HS-27A (cell line): Measurements from ENCODE around the gene PGBD5.
"Not testable (repeated sequence)": the region's sequence is repeated elsewhere in the genome, so short reads cannot be mapped to it uniquely, and the experiment has no call there.

Experiments
- DNase-seq: peaks from one replicate; pipeline ENCODE4 v3.0.0-alpha.2; 2012; ENCODE audit warnings: low read depth, missing footprints

PGBD5 gene

DNA sequence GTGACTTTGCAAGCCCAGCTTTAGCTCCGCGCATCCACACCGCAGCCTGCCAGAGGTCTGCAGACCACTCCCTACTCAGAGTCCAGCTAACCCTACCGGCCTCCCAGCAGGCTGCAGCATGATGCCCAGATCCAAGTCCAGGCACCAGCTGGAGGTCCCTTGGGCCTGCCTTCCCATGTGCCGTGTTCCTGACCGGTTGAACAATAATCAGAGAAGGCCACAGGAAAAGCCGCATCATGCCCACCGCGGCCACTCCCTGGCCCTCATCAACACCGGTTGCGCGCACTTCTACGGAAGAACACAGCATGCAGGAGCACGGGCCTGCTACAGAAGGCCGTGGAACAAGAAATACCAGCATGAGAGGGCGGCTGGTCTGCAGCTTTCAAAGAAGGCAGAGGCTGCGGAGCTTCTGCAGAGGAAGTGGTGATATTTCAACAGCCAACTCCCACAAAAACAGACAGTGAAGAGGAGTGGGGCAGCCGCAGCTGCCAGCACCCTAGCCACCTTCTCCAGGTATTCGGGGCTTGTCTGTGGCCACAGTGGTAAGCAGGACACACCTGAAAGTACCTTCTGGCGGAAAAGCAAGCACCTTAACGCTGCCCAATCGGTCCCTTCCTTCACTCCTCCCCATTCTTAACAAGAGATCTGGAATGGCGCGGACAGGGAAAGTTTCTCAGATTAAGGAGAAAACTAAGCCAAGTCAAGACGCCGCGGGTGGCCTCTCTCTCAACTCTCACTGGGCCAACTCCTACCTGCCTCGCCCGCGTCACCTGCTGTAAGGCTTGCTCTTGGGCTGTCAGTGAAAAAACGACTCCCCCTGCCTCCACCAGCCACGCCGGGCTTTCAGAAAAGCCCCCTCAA, 1.5 kb downstream of the PGBD5 start:
- no peak for DNase-seq

DNA sequence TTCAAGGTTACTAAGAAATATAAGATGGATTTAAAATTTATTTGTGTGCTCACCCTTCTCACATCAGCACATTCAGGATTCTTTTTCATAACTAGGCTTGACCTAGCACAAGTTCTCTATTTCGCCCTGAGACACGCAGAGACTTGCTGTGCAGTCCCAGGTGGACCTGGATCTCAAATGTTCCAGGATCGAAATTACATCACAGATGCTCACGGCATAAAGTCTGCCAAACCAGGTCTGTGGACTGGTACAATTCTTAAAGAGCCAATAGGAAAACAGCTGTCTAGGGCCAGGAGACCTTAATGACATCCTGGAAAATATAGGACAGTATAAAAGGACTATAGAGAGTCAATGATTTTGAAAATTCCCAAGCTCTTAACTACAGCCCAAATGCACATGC, 2.2 kb downstream of the PGBD5 start:
- DNase-seq = no peak

DNA sequence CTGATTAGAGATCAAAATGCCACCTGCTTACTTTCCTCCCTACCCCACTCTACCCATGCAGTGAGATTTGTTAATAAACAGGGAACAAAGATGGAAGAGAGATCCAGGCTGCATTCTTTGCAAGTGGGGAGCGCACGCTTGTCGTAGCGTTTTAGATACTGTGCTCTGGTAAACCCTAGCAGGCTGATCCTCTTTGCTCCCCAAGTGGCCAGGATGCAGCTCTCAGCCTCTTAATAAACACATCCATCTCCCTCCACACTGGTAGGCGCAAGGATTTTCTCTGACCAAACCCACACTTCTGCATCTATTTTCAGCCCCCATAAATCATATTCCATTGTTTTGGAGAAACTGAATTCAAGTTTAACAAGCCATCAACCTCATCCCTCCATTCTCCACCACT, 2.9 kb downstream of the PGBD5 start:
- no peak for DNase-seq

DNA sequence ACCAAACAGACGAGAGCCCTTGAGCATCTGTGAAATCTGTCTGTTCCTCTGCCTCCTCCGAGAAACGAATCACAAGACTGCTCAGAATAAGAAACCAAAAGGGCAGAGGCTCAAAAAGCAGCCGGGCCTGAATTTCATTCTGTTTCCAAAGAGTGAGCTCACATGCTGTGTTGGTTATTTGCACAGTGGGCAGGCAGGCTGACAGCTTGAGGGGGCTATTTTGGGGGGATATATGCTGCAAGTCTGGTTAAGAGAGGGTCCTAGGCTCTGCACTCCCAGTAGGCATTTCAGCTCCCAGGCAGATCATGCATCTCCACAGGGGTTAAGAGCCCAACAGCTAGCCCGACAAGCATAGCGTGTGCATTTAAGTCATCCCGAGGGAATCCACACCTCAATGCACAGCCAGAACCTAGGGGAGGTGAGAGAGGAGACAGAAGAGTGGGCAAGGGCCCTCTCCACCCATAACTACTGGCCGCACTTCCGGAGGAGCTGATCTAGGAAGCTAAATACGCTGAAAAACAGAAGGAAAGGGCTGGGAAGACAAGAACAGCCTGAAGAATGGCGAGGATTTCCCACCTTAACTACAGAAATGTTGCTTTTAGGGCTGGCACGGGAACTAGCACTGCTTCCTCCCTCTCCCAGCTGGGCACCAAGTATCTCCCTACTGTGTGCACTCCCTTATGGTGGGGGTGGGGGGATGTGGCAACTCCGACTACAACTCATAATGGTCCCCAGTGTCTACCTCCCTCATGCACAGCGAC, 3.7 kb downstream of the PGBD5 start:
- DNase-seq = no peak

DNA sequence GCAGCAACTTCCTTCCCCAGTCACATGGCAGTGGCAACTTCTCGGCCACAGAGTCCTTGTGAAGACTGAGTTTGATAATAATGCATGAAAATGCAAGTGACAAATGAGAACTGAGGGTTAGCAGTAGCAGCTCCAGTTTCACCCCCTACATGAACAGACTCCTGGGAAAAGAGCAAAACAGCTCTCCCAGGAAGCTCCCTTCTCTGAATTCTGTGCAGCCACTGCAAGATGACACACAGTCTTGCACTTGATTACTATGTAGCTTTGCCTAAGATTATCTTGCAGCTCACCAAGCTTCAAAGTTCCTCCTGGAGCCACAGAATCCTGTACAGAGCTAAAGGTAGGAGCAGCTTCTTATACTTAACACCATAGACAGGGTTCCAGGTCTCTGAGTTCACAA, 4.7 kb downstream of the PGBD5 start:
- DNase-seq = no peak

DNA sequence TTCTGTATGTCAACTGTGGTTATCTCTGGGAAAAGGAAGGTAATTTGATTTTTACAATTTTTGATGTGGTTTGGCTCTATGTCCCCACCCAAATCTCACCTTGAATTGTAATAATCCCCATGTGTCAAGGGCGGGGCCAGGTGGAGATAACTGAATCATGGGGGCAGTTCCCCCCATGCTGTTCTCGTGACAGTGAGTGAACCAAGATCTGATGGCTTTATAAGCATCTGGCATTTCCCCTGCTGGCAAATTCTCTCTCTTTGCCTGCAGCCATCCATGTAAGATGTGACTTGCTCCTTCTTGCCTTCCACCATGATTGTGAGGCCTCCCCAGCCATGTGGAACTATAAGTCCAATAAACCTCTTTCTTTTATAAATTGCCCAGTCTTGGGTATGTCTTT, 5.8 kb downstream of the PGBD5 start:
- not testable (repeated sequence) for DNase-seq

DNA sequence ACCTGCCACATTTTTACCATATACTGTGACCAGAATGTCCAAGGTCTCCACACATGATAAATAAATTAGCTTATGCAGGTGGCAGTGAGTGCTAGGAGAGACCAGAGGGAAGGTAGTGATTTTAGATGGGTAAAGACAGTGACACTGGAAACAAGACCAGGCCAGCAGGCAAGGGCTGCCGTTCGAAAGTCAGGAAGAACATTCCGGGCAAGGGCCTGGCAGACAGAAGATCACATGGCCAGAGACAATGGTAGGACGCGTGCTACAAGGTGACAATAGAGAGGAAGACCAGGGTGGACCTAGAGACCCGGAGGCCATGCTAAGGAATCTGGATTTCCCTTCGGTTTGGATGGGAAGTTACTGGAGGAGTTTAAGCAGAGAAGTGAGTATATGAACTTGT, 9.7 kb downstream of the PGBD5 start:
- DNase-seq = no peak

DNA sequence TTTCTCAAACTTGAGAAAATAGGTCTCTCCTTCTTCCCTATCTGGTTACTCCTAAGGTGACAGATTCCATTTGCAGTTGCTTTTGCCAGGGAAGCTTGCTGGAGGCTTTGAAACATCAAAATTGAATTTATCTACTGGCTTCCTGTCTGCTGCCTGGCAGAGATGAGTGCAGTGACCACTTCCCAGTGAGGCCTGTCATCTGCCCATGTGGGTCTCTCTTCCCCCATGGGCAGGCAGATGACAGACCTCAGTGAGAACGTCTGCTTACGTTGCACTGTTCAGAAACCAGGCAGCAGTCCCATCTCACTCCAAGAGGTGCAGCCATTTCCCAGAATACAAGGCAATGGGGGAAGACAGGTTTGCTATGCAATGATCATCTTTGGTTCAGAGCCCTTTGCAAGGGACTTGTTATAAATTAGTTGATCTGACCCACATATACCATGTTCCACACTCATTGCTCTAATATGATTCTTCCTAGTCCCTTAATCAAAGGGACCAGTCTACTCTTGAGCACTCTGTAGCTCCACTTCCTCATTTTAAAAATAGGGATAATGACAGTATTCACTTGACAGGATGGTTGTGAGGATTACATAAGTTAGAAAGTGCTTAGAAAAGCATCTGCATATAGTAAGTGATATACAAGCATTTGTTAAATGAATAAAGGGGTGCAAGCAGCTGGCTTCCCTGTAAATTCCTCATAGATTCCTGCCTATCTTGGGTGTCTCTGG, 10.6 kb downstream of the PGBD5 start:
- no peak for DNase-seq

DNA sequence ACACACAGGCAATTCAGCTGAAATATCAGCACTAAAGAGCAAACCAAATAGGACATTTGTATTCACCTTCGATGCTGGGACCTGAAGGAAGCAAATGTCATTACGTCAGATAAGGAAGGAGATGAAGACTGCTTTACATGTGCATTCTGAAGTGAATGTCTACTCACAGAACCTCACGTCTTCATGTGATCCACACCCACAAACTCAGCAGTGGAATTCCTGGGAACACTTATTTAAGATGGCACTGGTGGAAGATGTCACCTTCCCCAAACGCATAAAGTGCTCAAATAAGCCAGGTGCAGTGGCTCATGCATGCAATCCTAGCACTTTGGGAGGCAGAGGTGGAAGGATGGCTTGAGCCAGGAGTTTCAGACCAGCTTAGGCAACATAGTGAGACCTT, 11.4 kb downstream of the PGBD5 start:
- DNase-seq = no peak

DNA sequence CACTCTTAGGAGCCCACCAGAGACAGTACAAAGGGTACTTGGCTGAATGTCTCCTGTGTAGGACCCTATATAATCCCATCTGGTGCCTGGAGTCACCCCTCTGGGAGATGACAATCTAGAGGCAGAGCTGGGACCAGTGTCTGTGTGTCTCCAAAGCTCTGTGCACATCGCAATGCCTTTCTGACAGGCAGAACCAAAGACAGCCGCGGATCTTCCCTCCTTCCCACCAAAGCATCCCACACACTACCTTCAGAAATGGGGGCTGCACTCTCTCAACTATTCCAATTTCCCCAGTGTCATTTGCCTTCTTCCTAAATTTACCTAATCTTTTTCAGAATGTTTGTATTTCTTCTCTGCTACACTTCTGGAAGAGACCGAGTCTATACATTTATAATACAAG, 12.0 kb downstream of the PGBD5 start:
- DNase-seq = no peak

DNA sequence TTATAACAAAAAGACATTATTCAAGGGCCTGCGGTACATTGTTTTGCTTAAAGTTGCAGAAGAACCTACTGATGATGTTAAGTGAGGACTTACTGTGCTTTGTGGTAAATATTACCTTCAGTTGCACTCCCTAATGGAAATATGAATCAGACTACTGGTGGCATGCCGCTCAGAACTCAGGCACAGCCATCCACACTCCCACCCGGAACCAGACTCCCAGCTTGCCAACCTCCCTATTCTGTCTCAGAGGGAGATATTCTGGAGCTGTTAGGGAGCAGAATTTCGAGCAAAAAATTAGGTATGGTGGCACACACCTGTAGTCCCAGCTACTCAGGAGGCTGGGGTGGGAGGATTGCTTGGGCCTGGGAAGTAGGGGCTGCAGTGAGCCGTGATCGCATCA, 13.1 kb downstream of the PGBD5 start:
- DNase-seq = no peak

DNA sequence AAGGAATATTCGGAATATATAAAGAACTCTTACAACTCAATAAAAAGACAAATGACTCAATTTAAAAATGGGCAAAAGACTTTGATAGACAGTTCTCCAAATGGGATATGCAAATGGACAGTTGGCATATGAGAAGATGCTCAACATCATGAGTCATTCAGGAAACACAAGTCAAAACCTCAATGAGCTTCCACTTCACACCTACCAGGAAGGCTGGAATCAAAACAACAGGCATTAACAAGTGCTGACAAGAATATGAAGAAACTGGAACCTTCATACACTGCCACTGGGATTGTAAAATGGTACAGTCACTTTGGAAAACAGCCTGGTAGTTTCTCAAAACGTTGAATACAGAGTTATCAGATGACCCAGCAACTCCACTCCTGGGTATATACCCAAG, 17.2 kb downstream of the PGBD5 start:
- no peak for DNase-seq

DNA sequence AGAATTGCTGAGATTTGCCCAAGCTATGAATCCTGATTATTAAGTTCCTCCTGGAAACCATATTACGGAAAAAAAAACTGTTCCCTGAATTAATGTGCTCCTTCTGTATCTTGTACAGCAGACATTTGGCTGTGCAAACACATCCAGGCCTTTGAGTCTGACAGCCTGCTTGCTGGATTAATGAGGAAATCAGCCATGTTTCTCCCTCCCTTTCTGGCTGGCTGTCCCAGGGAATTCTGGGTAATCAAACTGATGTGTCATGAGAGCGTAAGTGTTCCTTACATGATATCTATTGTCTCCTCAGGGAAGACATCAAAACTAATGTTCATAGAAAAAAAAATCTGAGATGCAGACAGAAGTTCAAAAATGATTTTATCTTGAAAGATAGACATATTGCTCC, 18.8 kb downstream of the PGBD5 start:
- no peak for DNase-seq

DNA sequence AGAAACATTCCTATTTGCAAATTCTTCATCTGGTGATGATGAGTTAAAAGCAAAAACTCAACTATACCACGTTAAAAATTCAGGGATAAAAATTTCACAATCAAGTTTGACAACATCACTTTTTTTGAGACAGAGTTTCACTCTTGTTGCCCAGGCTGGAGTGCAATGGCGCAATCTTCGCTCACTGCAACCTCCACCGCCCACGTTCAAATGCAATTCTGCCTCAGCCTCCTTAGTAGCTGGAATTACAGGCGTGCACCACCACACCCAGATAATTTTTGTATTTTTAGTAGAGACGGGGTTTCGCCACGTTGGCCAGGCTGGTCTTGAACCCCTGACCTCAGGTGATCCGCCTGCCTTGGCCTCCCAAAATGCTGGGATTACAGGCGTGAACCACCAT, 19.4 kb downstream of the PGBD5 start:
- DNase-seq = not testable (repeated sequence)

DNA sequence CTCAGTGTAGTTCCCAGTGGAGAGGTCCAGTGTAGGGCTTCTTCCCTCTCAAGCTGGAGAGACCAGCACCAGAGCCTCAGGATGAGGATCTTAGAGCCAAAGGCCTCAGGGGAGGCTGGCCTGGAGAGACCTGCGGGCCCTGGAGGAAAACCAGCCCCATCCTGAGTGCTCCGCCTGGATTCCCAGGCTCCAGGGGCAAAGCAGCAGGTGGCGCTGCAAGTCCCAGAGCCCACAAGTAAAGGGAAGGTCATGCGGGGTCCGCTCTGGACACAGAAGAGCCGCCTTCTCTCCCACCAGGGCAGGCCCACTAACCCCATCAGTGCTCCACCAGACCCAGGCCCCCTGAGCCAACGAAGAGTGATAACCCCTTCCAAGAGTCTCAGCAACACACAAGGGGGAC, 22.7 kb downstream of the PGBD5 start:
- DNase-seq = no peak

DNA sequence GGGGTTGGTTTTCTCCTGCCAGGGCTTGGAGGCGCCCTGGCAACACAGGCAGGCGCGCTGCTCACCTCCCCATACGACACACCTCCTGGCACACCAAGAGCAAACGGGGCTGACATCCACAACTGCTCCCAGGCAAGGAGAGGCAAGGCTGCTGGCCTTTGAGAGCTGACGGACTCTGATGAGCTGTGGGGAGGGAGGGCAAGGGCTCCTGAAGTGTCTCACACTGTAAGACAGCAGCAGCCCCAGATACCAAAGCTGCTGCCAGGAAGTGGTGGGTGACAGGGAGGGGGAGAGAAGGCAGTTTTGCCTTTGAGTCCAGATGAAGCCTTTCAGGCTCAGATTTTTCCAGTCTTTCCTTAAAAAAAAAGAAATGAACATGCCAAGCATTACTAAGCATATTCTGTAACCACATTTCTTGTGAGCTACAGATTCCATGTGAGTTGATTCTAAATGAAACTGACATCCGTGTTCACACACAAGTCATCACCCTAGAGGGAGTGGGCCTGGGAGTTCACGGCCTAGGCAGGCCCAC, 24.3 kb downstream of the PGBD5 start:
- no peak for DNase-seq

DNA sequence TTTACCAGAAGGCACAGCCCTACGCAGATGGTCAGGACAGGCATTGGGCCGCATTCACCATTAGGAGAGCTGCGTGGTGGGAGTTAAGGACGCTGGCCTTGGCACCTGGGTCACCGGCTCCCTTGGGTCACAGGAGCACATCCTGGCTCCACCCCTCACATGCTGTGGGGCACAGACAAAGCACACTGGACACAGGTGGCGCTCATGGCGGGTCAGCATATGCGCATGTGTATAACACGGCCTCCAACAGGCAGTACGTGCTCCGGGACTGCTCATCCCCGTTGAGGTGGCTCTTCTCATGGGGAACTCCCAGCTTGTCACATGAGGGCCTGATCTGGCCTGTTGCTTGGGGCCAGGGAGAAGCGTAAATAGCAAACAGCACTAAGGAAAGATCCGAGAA, 25.0 kb downstream of the PGBD5 start:
- no peak for DNase-seq

DNA sequence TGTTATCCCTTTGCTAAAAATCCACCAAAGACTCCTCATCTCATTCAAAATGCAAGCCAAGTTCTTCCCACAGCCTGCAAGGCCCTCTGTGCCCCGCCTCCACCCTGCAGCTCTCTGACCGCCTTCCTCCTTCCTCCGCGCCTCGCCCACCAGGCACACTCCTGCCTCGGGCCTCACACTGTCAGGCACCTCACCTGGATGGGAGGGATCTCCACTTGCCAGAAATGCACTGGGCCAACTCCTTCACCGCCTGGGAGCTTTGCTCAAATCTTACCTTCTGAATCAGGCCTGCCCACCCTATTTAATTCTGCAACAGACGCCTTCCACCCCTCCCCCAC, 26.2 kb downstream of the PGBD5 start:
- DNase-seq = no peak

DNA sequence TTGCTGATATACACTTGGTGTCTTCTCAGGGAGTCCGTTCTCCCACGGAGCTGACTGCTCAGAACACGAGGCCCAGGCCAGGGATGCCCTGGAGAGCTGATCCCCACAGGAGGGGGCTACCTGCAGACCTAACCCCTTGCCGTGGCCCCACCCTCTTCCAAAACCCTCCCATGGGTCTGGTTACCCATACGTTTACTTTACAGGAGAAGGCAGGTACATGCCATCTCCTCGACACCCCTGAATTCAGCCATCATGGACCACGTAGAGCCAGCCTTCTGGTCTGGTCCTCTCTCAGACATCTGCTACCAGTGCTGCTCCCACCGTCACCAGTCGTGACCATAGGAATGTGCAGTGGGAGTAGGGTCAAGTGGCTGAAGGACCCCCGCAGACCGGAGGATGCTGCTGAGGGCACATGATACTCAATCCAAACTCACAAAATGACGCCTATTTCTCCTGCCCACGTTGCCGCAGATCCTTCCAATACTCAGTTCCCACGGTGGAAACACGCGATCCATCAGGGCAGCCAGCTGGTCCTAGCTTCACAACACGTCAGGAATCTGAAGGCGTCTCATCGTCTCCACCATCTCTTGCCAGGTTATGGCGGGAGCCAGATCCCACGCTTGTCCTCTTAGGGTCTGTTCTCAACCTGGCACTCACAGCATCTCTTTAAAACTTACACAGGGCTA, 26.7 kb downstream of the PGBD5 start:
- DNase-seq = no peak

DNA sequence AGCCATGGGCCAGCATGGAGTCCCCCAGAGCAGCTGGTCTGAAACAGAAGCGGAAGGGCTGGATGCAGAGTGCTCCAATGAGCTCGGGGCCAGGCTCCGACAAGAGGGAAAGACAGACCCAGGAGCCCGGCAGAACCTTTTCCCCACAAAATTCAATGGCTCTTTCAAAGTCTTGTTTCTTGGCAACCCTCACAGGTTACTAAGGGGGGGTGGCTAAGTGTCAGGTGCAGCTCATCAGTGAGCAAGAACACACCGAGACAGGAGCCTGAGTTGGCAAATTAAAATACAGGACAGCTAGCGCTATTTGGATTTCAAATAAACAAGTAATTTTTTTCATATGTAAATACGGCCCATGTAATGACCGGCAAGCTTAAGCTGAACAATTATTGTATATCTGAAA, 27.3 kb downstream of the PGBD5 start:
- no peak for DNase-seq

DNA sequence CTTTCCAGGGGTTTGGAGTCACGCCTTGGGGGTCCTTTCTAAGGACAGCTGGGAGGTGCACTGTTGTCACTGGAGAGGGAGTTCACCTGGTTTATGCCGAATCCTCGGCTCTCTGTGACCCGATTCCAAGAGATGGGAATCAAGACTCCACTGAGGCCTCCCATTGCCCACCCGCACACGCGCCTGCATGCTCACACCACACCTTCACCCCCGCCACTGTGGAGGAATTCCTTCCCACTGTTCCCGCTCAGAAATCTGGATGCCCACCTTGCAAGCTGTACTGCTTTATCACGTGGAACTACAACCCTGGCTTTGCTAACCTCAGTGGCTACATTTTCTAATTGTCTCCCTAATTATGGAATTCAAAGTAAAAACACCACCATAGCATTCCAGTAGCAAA, 29.2 kb downstream of the PGBD5 start:
- DNase-seq = no peak

DNA sequence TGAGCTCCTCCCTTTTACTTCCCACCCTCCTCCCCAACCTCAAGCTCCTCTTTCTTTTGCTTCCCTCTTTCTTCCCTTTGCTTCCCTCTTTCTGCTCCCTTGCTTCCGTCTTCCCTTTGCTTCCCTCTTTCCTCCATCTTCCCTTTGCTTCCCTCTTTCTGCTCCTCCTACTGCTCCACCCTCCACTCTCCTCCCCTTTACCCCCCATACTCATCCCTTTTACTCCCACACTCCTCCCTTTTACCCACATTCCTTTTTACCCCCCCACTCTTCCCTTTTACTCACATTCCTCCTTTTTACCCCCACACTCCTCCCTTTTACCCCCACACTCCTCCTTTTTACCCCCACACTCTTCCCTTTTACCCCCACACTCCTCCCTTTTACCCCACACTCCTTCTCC, 30.2 kb downstream of the PGBD5 start:
- no peak for DNase-seq
